HL-60/S4 treated with phorbol 12-myristate 13-acetate at 8.2 ng/mL for 4 days and 3 days (cell line): ENCODE data around the gene MVB12A.

ENCODE experiments used
- in situ Hi-C: fragments of 300-500 bp; cut with MboI; formaldehyde crosslinking; loops from 2 replicates; pipeline ENCODE4 v1.15.0; 2022; ENCODE audit warnings: low sequenced_read_pairs

The MVB12A gene

GRCh38 chr19:17441241-17442021 is 21.6 kb downstream of the MVB12A start:
- in situ Hi-C loops, result no loop called here

DNA sequence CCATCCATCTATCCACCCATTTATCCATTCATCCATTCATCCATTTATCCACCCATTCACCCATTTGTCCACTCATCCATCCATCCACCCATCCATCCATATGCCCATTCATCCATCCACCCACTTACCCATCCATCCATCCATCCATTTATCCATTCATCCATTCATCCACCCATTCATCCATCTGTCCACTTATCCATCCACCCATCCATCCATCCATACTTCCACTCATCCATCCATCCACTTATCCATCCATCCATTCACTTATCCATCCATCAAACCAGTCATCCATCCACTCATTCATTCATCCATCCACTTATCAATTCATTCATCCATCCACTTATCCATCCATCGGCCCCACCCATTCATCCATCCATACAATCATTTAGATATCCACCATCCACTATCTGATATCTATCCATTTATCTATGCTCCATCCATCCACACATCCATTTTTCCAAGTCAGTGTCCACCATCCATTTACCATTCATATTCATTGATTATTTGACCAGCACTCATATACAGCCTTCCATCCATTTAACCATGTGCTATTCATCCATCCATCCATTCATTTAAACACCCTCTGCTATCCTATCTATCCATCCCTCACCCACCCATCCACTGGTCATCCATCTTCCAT is 25.8 kb downstream of the MVB12A start:
- in situ Hi-C loops, result no loop called here

GRCh38 chr19:17447704-17448130 is 27.9 kb downstream of the MVB12A start:
- in situ Hi-C loops, result no loop called here

DNA sequence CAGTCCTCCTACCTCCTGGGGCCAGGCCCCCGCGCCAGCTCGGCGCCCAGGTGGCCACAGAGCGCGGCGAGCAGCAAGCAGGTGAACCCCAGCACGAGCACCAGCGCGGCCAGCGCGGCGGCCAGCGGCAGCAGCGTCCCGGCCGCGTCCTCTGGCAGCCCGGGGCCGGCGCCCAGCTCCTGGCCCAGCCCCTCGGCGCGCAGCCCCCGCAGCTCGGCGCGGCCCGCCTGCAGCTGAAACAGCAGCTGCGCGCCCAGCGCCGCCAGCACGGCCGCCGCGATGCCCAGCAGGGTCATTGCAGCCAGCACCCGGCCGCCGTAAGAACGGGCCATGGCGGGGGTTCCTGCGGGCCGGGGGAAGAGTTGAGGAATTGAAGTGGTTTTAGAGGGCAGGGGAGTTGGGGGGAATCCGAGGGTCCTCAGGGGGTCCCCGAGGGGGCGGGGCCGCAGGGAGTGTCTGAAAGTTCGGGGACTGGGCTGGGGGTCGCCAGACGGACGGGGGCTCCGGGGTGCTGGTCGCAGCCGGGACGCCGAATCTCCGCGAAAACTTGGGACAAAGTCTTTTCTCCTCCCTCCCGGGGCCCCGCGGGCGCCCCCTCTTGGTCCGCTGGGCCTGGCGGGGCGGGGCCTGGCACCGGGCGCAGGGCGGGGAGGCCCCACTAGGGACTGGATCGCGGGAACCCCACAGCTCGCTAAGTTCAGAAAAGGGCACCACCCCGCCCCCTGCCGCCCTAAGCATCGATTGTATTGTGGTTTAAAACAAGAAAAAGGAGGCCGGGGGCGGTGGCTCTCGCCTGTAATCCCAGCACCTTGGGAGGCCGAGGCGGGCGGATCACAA is 28.5 kb downstream of the MVB12A start, which contains the start of gene TMEM221:
TSS of gene TMEM221 (minus strand) at position 538 of the 837 bp plus-strand sequence. CDS start at position 332, 206 bp downstream.
- in situ Hi-C loops, result no loop called here

- in situ Hi-C loops, result no loop called here
Observed at GRCh38 chr19:17450264-17451075, 30.6 kb downstream of the MVB12A start.

DNA sequence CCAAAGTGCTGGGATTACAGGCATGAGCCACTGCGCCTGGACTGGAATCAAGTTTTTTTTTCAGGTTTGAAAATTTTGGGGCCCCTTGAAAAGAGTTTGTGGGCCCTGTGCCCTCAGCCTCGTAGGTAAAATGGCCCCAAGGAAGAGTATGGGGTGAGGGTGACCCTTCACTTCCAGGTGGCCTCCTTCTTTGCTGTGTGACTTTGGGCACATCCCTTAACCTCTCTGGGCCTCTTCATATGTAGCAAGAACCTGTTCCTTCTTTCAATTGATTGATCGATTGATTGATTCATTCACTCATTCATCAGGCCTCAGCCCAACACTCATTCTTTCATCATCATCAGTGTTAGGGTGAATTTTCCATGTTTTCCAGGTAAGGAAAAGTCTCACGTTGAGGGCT is 32.0 kb downstream of the MVB12A start:
- in situ Hi-C loops, result no loop called here

GRCh38 chr19:17454576-17455071 is 34.8 kb downstream of the MVB12A start:
- in situ Hi-C loops, result no loop called here

GRCh38 chr19:17455308-17456123 is 35.7 kb downstream of the MVB12A start:
- in situ Hi-C loops, result no loop called here

GRCh38 chr19:17456127-17456526 is 36.3 kb downstream of the MVB12A start:
- in situ Hi-C loops, result no loop called here

- in situ Hi-C loops, result no loop called here
Observed at GRCh38 chr19:17457616-17458015, 37.8 kb downstream of the MVB12A start.

GRCh38 chr19:17458970-17459369 is 39.1 kb downstream of the MVB12A start:
- in situ Hi-C loops, result no loop called here

- in situ Hi-C loops, result no loop called here
Observed at GRCh38 chr19:17460372-17461230, 40.8 kb downstream of the MVB12A start, which contains the start of gene NXNL1. NXNL1 (minus strand) TSS chr19:17460926; CDS start chr19:17460869, 57 bp downstream.

DNA sequence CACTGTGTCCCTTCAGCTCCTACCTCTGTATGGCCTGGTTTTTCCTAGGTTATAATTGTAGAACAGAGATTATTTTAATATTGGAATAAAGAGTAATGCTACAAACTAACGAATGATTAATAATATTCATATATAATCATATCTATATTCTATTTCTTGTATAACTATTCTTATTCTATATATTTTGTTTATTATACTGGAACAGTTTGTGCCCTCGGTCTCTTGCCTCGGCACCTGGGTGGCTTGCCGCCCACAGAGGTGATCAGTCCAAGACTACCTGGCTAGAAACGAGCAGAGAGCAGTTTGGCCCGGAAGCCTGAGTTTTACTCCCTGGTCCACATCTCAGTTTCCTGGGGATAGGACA is 46.6 kb downstream of the MVB12A start:
- in situ Hi-C loops, result no loop called here

DNA sequence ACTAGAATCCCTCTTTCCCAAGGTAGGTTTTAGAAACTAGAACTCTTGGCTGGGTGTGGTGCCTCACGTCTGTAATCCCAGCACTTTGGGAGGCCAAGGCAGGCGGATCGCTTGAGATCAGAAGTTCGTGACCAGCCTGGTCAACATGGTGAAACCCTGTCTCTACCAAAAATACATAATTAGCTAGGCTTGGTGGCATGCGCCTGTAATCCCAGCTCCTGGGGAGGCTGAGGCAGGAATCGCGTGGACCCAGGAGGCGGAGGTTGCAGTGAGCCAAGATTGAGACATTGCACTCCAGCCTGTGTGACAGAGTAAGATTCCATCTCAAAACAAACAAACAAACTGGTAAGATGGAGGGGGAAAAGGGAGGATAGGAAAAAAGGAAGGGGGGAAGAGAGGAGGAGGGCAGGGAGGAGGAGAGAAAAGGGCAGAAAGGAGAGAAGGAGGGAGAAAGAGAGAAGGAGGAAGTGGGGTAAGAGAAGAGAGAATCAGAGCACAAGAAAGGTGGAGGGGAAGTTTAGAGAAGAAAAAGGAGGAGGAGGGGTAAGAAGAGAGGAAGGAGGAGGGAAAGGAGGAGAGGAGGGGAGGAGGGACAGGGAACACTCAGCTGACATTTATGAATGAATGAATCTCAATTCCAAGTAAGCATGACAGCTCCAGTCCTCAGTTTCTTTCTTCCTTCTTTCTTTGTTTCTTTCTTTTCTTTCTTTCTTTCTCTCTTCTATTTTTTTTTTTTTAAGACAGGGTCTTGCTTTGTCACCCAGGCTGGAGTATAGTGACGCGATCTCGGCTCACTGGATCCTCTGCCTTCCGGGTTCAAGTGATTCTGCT is 47.8 kb downstream of the MVB12A start:
- in situ Hi-C loops, result no loop called here

DNA sequence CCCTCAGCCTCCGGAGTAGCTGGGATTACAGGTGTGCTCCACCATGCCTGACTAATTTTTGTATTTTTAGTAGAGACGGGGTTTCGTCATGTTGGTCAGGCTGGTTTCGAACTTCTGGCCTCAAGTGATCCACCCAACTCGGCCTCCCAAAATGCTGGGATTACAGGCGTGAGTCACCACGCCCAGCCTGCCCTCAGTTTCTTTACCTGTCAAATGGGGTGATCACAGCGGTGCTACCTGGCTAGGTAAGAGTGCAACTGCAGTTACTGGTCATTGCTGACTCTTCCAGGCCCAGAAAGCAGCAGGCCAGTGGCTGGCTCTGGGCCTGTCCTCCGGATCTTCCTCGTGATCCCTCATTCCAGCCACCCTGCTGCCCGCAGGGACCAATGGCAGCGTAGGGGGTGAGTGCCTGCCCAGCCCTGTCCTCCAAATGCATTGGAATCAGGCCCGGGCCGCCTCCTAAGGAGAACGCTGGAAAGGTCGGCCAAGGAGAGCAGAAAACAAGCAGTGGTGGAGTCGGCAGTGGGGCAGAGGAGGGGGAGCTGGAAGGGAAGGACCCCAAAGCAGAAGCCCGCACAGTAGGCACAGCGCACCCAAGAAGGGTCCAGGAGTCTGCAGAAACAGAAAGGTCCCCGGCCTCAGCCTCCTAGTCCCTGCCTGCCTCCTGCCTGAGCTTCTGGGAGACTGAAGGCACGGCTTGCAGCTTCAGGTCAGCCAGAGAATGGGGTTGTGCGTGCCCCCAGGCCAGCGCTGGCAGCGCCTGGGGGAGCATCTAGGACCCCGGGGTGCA is 48.6 kb downstream of the MVB12A start:
- in situ Hi-C loops, result no loop called here

DNA sequence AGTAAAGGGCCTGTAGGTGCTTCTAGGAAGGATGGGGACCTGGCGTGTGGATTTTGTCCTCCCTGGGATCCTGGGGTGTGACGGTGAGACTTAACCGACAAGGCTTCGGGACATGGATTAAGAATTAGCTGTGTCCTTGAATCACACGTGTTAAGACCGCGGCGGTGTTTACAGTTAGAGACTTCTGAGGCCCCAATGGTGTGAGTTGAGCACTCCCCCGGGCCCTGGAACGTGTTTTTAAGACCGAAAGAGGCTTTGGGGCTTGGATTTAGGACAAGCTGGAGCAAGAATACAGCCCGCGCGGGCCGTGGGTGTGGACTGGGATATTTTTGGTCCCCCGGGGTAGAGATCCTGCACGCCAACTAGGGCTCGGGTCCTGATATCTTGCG is 49.2 kb downstream of the MVB12A start:
- in situ Hi-C loops, result no loop called here

DNA sequence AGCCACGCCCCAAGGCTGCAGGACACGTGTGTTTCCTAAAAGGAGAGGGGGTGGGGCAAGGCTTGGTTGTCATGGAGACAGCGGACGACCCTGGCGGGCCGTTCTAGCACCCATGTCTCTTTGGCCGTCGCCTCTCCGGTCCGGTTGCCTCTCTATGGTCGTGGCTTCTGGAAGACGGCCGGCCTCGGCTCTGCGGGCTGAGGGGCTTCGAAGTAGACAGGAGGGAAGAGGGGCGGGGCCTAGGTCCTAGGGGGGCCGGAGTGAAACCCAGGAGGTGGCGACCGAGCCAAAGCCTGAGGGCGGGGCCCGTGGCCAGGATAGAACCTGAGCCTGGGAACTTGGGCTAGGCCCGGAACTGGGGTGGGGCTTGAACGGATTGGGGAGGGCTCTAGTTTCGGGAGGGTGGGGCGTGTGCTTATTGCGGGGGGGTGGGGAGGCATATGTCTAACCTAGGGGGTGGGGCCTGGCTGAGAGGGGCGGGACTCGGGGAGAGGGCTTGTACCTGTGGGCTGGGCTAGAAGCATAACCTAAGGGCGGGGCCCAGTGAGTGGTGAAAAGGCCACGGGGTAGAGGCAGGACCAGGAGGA is 49.7 kb downstream of the MVB12A start:
- in situ Hi-C loops, result no loop called here
